GM12878 (cell line): ENCODE measurements around the gene TBC1D8. TPM values are rescaled to one million over a fixed set of nuclear protein-coding genes. Genes with fewer than 3 reads are reported as not detected.

Experiments used
- ATAC-seq: fragments of 200-7000 bp; cut with Tn5 transposase; 3 replicates; pipeline ENCODE4 v1.9.1; 2020; ENCODE audit warnings: mild to moderate bottlenecking, moderate library complexity
- BruUV-seq: library from RNA; stranded (reverse); fragments of 400-500 nt; replicated peaks from 2 replicates; lab custom pipeline; 2021; lab: Mats Ljungman, UMichigan
- CTCF ChIA-PET: fragments of 300-600 bp; sonication (Branson Sonifier 250); formaldehyde crosslinking; extraction: SDS; loops from one replicate; lab custom pipeline; 2021; ENCODE audit warnings: inconsistent platforms; lab: Yijun Ruan, JAX
- POLR2A ChIA-PET: fragments of 350-600 bp; formaldehyde crosslinking; extraction: SDS; loops from one replicate; lab custom pipeline; 2021; ENCODE audit warnings: inconsistent platforms; lab: Charles Lee
- RAD21 ChIA-PET: fragments of 300-600 bp; sonication (Branson Sonifier 250); formaldehyde crosslinking; loops from one replicate; lab custom pipeline; 2023; ENCODE audit warnings: antibody characterized with exemption; ENCODE audit not compliant: unreplicated experiment; lab: Charles Lee
- SMC1A ChIA-PET: fragments of 300-600 bp; sonication (Branson Sonifier 250); formaldehyde crosslinking; loops from one replicate; lab custom pipeline; 2023; ENCODE audit not compliant: unreplicated experiment, uncharacterized antibody; lab: Charles Lee
- DNase-seq: peaks from one replicate; pipeline ENCODE4 v3.0.0-alpha.2; 2011; ENCODE audit warnings: low read depth, low spot score
- FAIRE-seq: peaks from 3 replicates; lab custom pipeline; 2011; peaks lifted over from hg19 to GRCh38; lab: Jason Lieb, UNC
- H2AFZ ChIP-seq: 2 replicates; pipeline ENCODE4 v1.6.0; 2011; ENCODE audit warnings: low read depth, low read length, control low read depth; ENCODE audit not compliant: control insufficient read depth
- H3K27ac ChIP-seq: 2 replicates; pipeline ENCODE4 v1.5.1; 2011; ENCODE audit warnings: control low read depth; ENCODE audit not compliant: control insufficient read depth, insufficient read depth
- H3K27me3 ChIP-seq, 2 experiments: replicated peaks in 1 of 2; 2 replicates each; pipeline versions ENCODE4 v1.6.0 to v1.6.1; 2011; ENCODE audit warnings: low read length in 1 of 2; ENCODE audit not compliant: control insufficient read depth in 2 of 2, insufficient read depth in 2 of 2
- H3K36me3 ChIP-seq, 2 experiments: 2 replicates each; pipeline ENCODE4 v1.5.1; 2011; ENCODE audit warnings: low read length in 1 of 2; ENCODE audit not compliant: control insufficient read depth in 2 of 2, insufficient read depth in 2 of 2
- H3K4me1 ChIP-seq: 2 replicates; pipeline ENCODE4 v1.6.1; 2011; ENCODE audit warnings: mild to moderate bottlenecking, low read length, moderate library complexity, mixed read lengths; ENCODE audit not compliant: control insufficient read depth, insufficient read depth
- H3K4me2 ChIP-seq: 2 replicates; pipeline ENCODE4 v1.6.0; 2011; ENCODE audit warnings: control low read depth; ENCODE audit not compliant: control insufficient read depth, insufficient read depth
- H3K4me3 ChIP-seq: fragments of 200-600 bp; sonication (generic); 2 replicates; pipeline ENCODE4 v1.5.1; 2016
- H3K79me2 ChIP-seq: 2 replicates; pipeline ENCODE4 v1.6.0; 2011; ENCODE audit warnings: low read length; ENCODE audit not compliant: control insufficient read depth, insufficient read depth
- H3K9ac ChIP-seq: 2 replicates; pipeline ENCODE4 v1.8.0; 2011; ENCODE audit warnings: low read length, control low read depth, mixed read lengths; ENCODE audit not compliant: control insufficient read depth, insufficient read depth
- H3K9me3 ChIP-seq: replicated peaks from 3 replicates; pipeline ENCODE4 v1.5.1; 2011; ENCODE audit warnings: mild to moderate bottlenecking, low read length; ENCODE audit not compliant: control insufficient read depth, insufficient read depth
- H4K20me1 ChIP-seq: 2 replicates; pipeline ENCODE4 v1.6.0; 2011; ENCODE audit not compliant: control insufficient read depth, insufficient read depth
- BACH1 ChIP-seq: fragments of 450-650 bp; IDR thresholded peaks from 2 replicates; pipeline ENCODE4 v1.6.1; 2017; ENCODE audit warnings: mild to moderate bottlenecking, borderline replicate concordance
- GABPA ChIP-seq: IDR thresholded peaks from 2 replicates; pipeline ENCODE4 v1.6.1; 2014; ENCODE audit warnings: antibody characterized with exemption, low read depth, mild to moderate bottlenecking, inconsistent platforms
- MYC ChIP-seq: IDR thresholded peaks from 2 replicates; pipeline ENCODE4 v1.6.1; 2011; ENCODE audit warnings: mild to moderate bottlenecking, low read length, moderate library complexity, inconsistent platforms; ENCODE audit not compliant: insufficient read depth, insufficient replicate concordance, insufficient read length, severe bottlenecking
- NFXL1 ChIP-seq: fragments of 450-650 bp; IDR thresholded peaks from 2 replicates; pipeline ENCODE4 v1.6.1; 2017; ENCODE audit warnings: antibody characterized with exemption, mild to moderate bottlenecking, borderline replicate concordance
- NFYB ChIP-seq: IDR thresholded peaks from 2 replicates; pipeline ENCODE4 v1.6.1; 2011; ENCODE audit warnings: low read depth, mild to moderate bottlenecking, low read length, improper control_type of control experiment, moderate library complexity; ENCODE audit not compliant: insufficient read depth
- ZNF207 ChIP-seq: fragments of 450-650 bp; IDR thresholded peaks from 2 replicates; pipeline ENCODE4 v1.6.1; 2014; ENCODE audit warnings: antibody characterized with exemption, mild to moderate bottlenecking, borderline replicate concordance
- ZNF384 ChIP-seq: IDR thresholded peaks from 2 replicates; pipeline ENCODE4 v1.6.1; 2012; ENCODE audit warnings: low read depth, mild to moderate bottlenecking, low read length, improper control_type of control experiment, borderline replicate concordance
- WGBS: methylation state at CpG from one replicate; pipeline ENCODE4 v1.1.6; 2016; ENCODE audit warnings: low lambda C conversion rate; ENCODE audit not compliant: insufficient replicate concordance, insufficient coverage; ENCODE audit errors: missing lambda C conversion rate; 5-methylcytosine and 5-hydroxymethylcytosine counted together
- in situ Hi-C: fragments of 300-500 bp; cut with MboI; formaldehyde crosslinking; loops from 9 replicates; pipeline ENCODE4 v1.14.3; 2018; ENCODE audit warnings: mixed read lengths
- intact Hi-C: fragments of 100-400 bp; cut with micrococcal nuclease; formaldehyde crosslinking; loops from one replicate; pipeline ENCODE4 v1.14.2; 2022; ENCODE audit not compliant: unreplicated experiment
- polyA plus RNA-seq, 11 experiments: library from polyadenylated mRNA; depleted of rRNA in 4 of 11; unstranded in 6 of 11; stranded (reverse) in 5 of 11; fragments of >200 nt; fragmentation: Nextera tagmentation in 4 of 11; fragmentation: Illumina TruSeq in 1 of 11; extraction: Ambion mirVana in 4 of 11; extraction: Trizol in 1 of 11; gene quantifications; 1 replicate in 1 of 11; 2 replicates in 10 of 11; pipeline versions ENCODE4 v1.2.1 to v1.2.3, GENCODE V29; 2011 to 2016; ENCODE audit warnings: inconsistent platforms in 2 of 11, missing spikeins in 2 of 11, low read depth in 1 of 11
- total RNA-seq, 4 experiments: library from RNA; depleted of rRNA in 3 of 4; stranded (reverse); fragments of >200 nt in 3 of 4; fragmentation: Illumina TruSeq in 1 of 4; extraction: Trizol in 1 of 4; gene quantifications; 2 replicates each; pipeline versions ENCODE4 v1.2.1 to v1.2.3, GENCODE V29; 2013 to 2021
- TF ChIP-seq, protein P1 (sequence below): fragments of 450-650 bp; formaldehyde crosslinking; IDR thresholded peaks from 2 replicates; pipeline ENCODE4 v1.5.0; 2022; ENCODE audit warnings: mild to moderate bottlenecking, missing genetic modification characterization

Gene TBC1D8
- total and polyA plus RNA-seq, 10 of the 15 experiments (the other 5 are each of a cell fraction or from before 2014, with no cell fraction given), result 0.80 to 4.9 (median 4.4) TPM

DNA sequence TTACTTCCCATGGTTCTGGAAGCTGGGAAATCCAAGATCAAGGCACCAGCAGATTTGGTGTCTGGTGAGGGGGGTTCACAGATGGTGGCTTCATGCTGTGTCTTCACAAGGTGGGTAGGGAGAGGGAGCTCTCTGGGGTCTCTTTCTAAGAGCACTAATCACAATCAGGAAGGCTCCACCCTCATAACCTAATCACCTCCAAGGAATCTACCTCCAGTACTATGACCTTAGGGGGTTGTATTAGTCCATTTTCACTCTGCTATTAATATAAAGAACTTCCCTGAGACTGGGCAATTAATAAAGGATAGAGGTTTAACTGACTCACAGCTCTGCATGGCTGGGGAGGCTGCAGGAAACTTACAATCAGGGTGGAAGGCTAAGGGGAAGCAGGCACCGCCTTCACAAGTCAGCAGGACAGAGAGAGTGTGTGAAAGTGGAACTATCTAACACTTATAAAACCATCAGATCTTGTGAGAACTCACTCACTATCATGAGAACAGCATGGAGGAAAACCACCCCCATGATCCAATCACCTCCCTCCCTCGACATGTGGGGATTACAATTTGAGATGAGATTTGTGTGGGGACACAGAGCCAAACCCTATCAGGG, 17.6 kb downstream of the TBC1D8 start:
- Histone ChIP-seq H3K4me1 (no peaks in the 10 kb centered on the region), H3K36me3 (no peaks in the 10 kb centered on the region), H3K4me2 (no peak overlapping the region), H3K27ac (no peak overlapping the region), H3K27me3 (no peaks in the 10 kb centered on the region), H3K9me3 (peaks cover 3% of the 10 kb centered on the region; the same call in 2 of the 3 replicates), H4K20me1 (no peaks in the 10 kb centered on the region), H3K79me2 (no peaks in the 10 kb centered on the region), H3K4me3 (no peak overlapping the region), H3K9ac (no peak overlapping the region), H2AFZ (no peak overlapping the region)
- TF ChIP-seq BACH1 (no peak), NFXL1 (no peak), MYC (no peak), GABPA (no peak), ZNF207 (no peak), NFYB (no peak), ZNF384 (no peak)
- TF ChIP-seq, protein P1, sequence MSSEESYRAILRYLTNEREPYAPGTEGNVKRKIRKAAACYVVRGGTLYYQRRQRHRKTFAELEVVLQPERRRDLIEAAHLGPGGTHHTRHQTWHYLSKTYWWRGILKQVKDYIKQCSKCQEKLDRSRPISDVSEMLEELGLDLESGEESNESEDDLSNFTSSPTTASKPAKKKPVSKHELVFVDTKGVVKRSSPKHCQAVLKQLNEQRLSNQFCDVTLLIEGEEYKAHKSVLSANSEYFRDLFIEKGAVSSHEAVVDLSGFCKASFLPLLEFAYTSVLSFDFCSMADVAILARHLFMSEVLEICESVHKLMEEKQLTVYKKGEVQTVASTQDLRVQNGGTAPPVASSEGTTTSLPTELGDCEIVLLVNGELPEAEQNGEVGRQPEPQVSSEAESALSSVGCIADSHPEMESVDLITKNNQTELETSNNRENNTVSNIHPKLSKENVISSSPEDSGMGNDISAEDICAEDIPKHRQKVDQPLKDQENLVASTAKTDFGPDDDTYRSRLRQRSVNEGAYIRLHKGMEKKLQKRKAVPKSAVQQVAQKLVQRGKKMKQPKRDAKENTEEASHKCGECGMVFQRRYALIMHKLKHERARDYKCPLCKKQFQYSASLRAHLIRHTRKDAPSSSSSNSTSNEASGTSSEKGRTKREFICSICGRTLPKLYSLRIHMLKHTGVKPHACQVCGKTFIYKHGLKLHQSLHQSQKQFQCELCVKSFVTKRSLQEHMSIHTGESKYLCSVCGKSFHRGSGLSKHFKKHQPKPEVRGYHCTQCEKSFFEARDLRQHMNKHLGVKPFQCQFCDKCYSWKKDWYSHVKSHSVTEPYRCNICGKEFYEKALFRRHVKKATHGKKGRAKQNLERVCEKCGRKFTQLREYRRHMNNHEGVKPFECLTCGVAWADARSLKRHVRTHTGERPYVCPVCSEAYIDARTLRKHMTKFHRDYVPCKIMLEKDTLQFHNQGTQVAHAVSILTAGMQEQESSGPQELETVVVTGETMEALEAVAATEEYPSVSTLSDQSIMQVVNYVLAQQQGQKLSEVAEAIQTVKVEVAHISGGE (CRISPR knock-in tag), result no peak
- in situ Hi-C loops, result no loop called here
- WGBS, result 0% methylated on average over 2 of the region's 2 CpGs
- SMC1A ChIA-PET, result no interaction called here
- DNase-seq, result no peak
- RAD21 ChIA-PET, result no interaction called here
- ATAC-seq, result no peak
- no TSS peak for BruUV-seq
- POLR2A ChIA-PET, result no interaction called here
- intact Hi-C loops, result no loop called here
- FAIRE-seq, result no peak
- CTCF ChIA-PET, result no interaction called here
